Measurements from ENCODE around the gene MAP3K14.

Gene MAP3K14

DNA sequence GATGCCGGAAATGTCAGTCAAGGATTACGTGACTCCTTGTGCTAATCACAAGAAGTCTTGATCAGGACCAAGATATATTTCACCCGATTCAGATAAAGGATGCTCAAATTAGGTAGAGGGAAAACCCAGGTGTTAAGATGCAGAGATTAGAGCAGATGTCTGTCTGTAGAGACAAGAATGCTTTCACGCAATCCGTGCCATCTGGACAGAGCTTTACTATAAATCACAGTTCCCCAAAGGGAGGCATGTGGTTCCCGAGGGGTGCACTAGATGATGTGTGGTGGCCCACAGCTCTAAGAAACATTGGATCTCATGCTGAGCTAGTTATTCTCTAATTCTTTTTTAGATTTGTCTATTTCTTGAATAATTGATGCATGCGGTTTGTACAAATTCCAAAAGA, 9.8 kb upstream of the MAP3K14 start:
- no peaks in the 10 kb centered on the region for H3K27me3 ChIP-seq
- DNase-seq, result no peak
- H3K4me1 ChIP-seq, result no peaks in the 10 kb centered on the region
- TF ChIP-seq, protein P1, sequence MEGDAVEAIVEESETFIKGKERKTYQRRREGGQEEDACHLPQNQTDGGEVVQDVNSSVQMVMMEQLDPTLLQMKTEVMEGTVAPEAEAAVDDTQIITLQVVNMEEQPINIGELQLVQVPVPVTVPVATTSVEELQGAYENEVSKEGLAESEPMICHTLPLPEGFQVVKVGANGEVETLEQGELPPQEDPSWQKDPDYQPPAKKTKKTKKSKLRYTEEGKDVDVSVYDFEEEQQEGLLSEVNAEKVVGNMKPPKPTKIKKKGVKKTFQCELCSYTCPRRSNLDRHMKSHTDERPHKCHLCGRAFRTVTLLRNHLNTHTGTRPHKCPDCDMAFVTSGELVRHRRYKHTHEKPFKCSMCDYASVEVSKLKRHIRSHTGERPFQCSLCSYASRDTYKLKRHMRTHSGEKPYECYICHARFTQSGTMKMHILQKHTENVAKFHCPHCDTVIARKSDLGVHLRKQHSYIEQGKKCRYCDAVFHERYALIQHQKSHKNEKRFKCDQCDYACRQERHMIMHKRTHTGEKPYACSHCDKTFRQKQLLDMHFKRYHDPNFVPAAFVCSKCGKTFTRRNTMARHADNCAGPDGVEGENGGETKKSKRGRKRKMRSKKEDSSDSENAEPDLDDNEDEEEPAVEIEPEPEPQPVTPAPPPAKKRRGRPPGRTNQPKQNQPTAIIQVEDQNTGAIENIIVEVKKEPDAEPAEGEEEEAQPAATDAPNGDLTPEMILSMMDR (IDR thresholded peaks at IDR 0.05; ENCODE audit: low read depth, low read length), result no peak
- no peaks in the 10 kb centered on the region for H3K9me3 ChIP-seq
- no peaks in the 10 kb centered on the region for H3K36me3 ChIP-seq
- no peak overlapping the region for H3K4me3 ChIP-seq (ENCODE audit: low read depth, low read length)

DNA sequence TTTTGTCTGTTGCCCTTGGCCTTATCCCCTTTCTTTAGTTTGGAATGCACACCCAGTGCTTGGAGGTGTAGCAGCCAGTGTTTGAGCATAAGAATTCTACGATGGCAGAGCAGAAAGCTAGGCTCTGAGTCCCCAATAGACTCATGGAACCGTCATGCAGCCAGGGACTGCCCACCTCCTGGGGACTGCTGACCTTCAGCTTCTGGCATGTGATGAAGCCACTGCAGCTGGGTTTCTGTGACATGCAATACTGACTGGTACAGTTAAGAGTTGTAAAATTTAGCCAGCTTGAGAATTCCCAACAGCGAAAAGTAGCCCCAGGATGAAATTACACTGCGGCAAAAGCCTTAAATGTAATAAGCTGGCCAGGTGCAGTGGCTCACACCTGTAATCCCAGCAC, 9.0 kb upstream of the MAP3K14 start:
- TF ChIP-seq, protein P1 (IDR thresholded peaks at IDR 0.05; ENCODE audit: low read depth, low read length), result no peak
- Histone ChIP-seq H3K9me3 (no peaks in the 10 kb centered on the region), H3K27me3 (no peaks in the 10 kb centered on the region), H3K4me1 (peaks cover 6% of the 10 kb centered on the region), H3K4me3 (ENCODE audit: low read depth, low read length) (no peak overlapping the region), H3K36me3 (no peaks in the 10 kb centered on the region)
- DNase-seq, result no peak

DNA sequence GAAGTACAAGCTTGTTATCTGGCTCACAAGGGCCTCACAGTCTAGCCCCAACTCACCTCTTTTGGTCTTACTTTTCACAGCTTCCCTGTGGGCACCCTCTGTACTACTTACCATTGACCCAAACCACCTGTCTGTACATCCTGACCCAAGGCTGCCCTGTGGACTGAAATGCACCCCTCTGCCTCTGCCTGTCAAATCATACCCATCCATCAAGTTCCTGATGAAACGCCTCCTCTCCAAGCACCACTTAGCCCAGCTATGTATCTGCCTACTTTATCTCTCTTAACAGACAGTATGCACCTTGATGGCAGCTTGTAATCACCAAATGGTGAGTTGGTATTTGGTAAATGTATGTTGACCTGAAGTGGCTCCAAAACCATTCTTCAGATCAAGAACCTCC, 7.5 kb upstream of the MAP3K14 start:
- TF ChIP-seq, protein P1 (IDR thresholded peaks at IDR 0.05; ENCODE audit: low read depth, low read length), result no peak
- H3K36me3 ChIP-seq, result no peaks in the 10 kb centered on the region
- no peaks in the 10 kb centered on the region for H3K27me3 ChIP-seq
- H3K4me3 ChIP-seq (ENCODE audit: low read depth, low read length), result no peak overlapping the region
- no peak for DNase-seq
- peaks cover 8% of the 10 kb centered on the region for H3K4me1 ChIP-seq
- H3K9me3 ChIP-seq, result no peaks in the 10 kb centered on the region

DNA sequence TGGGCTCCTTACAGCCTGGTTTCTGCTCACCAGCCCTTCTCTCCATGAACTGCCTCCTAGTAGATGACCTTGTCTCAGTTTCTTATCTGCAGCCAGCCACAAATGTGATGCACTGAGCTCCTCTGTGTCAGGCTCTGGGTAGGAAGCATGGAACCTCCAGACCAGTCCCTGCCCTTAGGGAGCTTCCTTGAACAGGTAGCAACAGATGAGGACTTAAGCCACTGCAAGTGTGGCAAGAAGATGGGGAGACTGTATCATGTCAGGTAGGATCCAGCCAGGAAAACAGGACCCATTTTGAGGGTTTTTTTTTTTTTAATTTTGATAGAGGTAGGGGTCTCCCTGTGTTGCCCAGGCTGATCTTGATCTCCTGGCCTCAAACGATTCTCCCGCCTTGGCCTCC, 5.3 kb upstream of the MAP3K14 start:
- TF ChIP-seq, protein P1 (IDR thresholded peaks at IDR 0.05; ENCODE audit: low read depth, low read length), result no peak
- Histone ChIP-seq H3K36me3 (no peaks in the 10 kb centered on the region), H3K4me3 (ENCODE audit: low read depth, low read length) (no peak overlapping the region), H3K27me3 (no peaks in the 10 kb centered on the region), H3K4me1 (peaks cover 8% of the 10 kb centered on the region), H3K9me3 (no peaks in the 10 kb centered on the region)
- DNase-seq, result no peak

DNA sequence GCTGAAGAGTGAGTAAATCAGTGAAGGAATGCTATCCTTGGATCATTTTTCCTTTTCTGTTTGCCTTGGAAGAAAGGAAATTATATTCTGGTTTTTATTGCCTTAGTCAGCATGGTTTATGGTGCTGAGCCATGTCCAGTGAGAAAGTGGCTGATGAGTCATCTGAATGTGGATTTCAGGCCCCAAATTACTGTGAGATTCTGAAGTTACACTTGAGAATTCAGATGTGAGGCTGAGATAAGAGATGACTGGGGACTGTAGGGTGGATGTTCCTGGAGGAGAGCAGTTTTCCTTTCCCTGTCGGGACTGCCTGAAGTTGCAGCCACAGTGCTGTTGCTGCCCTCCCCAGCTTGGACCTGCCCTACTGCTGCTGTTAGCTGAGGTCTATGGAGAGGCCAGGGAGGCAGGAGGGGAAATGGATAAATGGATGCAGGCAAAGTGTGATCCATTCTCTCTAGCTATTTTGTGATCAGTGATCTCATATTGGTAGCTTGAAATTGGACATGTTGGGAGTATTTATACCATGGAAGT, 4.2 kb upstream of the MAP3K14 start:
- peaks cover 8% of the 10 kb centered on the region for H3K4me1 ChIP-seq
- TF ChIP-seq, protein P1 (IDR thresholded peaks at IDR 0.05; ENCODE audit: low read depth, low read length), result no peak
- H3K4me3 ChIP-seq (ENCODE audit: low read depth, low read length), result no peak overlapping the region
- H3K36me3 ChIP-seq, result no peaks in the 10 kb centered on the region
- H3K9me3 ChIP-seq, result no peaks in the 10 kb centered on the region
- DNase-seq, result no peak
- H3K27me3 ChIP-seq, result no peaks in the 10 kb centered on the region

DNA sequence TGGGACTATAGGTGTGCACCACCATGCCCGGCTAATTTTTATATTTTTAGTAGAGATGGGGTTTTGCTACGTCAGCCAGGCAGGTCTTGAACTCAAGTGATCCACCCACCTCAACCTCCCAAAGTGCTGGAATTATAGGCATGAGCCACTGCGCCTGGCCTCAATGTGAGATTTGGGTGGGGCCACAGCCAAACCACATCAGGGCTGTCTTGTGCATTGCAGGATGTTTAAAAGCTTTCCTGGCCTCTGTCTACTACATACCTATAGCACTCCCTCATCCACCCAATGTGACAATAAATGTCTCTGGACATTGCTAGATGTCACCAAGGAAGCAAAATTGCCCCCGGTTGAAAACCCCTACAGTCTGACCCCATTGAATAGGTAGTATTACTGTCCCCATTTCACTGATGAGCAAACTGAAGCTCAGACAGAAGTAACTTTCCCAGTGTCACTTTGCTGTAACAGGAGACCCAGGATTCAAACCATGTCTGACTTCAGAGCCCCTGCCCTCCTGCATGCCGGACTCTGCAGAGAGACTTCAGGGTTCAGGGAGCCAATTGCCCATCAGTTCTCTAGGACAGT, 3.6 kb upstream of the MAP3K14 start:
- H3K27me3 ChIP-seq, result no peaks in the 10 kb centered on the region
- DNase-seq, result no peak
- H3K9me3 ChIP-seq, result no peaks in the 10 kb centered on the region
- TF ChIP-seq, protein P1 (IDR thresholded peaks at IDR 0.05; ENCODE audit: low read depth, low read length), result no peak
- H3K36me3 ChIP-seq, result no peaks in the 10 kb centered on the region
- H3K4me1 ChIP-seq, result peaks cover 8% of the 10 kb centered on the region
- no peak overlapping the region for H3K4me3 ChIP-seq (ENCODE audit: low read depth, low read length)

Measured in BE2C (cell line).